H1 (cell line): ENCODE results near the gene TECPR2. TPM values are rescaled to one million over a fixed set of nuclear protein-coding genes. Genes with fewer than 3 reads are reported as not detected.

Experiments used
- CTCF ChIA-PET: fragments of 300-600 bp; sonication (Branson Sonifier 250); formaldehyde crosslinking; loops from one replicate; lab custom pipeline; 2021; ENCODE audit not compliant: partially characterized antibody; lab: Charles Lee
- POLR2A ChIA-PET: fragments of 300-600 bp; sonication (Branson Sonifier 250); formaldehyde crosslinking; loops from one replicate; lab custom pipeline; 2021; ENCODE audit warnings: inconsistent platforms; ENCODE audit not compliant: partially characterized antibody; lab: Charles Lee
- DNase-seq, 2 experiments: peaks; one replicate each; pipeline versions ENCODE4 v3.0.0 to v3.0.0-alpha.2; 2010 to 2022; ENCODE audit warnings: low spot score in 2 of 2, low read depth in 1 of 2, mixed read lengths in 1 of 2
- FAIRE-seq: peaks from 2 replicates; lab custom pipeline; 2011; peaks lifted over from hg19 to GRCh38; lab: Jason Lieb, UNC
- H2AFZ ChIP-seq: 2 replicates; pipeline ENCODE4 v1.8.1; 2012; ENCODE audit warnings: low read length, inconsistent platforms
- H2AK5ac ChIP-seq: 2 replicates; pipeline ENCODE4 v1.6.1; 2013; ENCODE audit warnings: low read depth, low read length
- H2BK120ac ChIP-seq: replicated peaks from 2 replicates; pipeline ENCODE3; 2013; ENCODE audit warnings: low read depth, low read length, inconsistent platforms
- H2BK12ac ChIP-seq: 2 replicates; pipeline ENCODE4 v1.6.1; 2013; ENCODE audit warnings: low read depth, low read length
- H2BK15ac ChIP-seq: 2 replicates; pipeline ENCODE4 v1.6.1; 2013; ENCODE audit warnings: low read length
- H2BK20ac ChIP-seq: 2 replicates; pipeline ENCODE4 v1.6.1; 2013; ENCODE audit warnings: low read length
- H2BK5ac ChIP-seq: 2 replicates; pipeline ENCODE4 v1.6.1; 2013; ENCODE audit warnings: low read depth, low read length
- H3K14ac ChIP-seq: 2 replicates; pipeline ENCODE4 v1.6.1; 2013; ENCODE audit warnings: inconsistent platforms; ENCODE audit not compliant: insufficient read length
- H3K18ac ChIP-seq: 2 replicates; pipeline ENCODE4 v1.6.1; 2013; ENCODE audit warnings: low read length; ENCODE audit errors: extremely low read depth
- H3K23ac ChIP-seq: 2 replicates; pipeline ENCODE4 v1.6.1; 2013; ENCODE audit warnings: inconsistent platforms; ENCODE audit not compliant: insufficient read length
- H3K23me2 ChIP-seq: 2 replicates; pipeline ENCODE4 v1.6.1; 2013; ENCODE audit warnings: low read depth, low read length
- H3K27ac ChIP-seq: 2 replicates; pipeline ENCODE4 v1.6.1; 2011; ENCODE audit warnings: low read depth, low read length, inconsistent platforms
- H3K27me3 ChIP-seq, 4 experiments: replicated peaks in 1 of 4; 1 replicate in 1 of 4; 2 replicates in 3 of 4; pipeline versions ENCODE4 v1.6.1 to v1.8.1; 2011 to 2013; ENCODE audit warnings: low read length in 3 of 4, mild to moderate bottlenecking in 3 of 4, inconsistent platforms in 2 of 4, mixed read lengths in 2 of 4, moderate library complexity in 1 of 4; ENCODE audit not compliant: control insufficient read depth in 3 of 4, insufficient read depth in 3 of 4; ENCODE audit errors: extremely low read depth in 1 of 4
- H3K36me3 ChIP-seq, 4 experiments: 2 replicates each; pipeline versions ENCODE4 v1.6.1 to v1.8.1; 2011 to 2013; ENCODE audit warnings: mild to moderate bottlenecking in 4 of 4, low read length in 3 of 4, moderate library complexity in 2 of 4, control low read depth in 1 of 4, inconsistent platforms in 1 of 4; ENCODE audit not compliant: insufficient read depth in 4 of 4, control insufficient read depth in 2 of 4
- H3K4ac ChIP-seq: replicated peaks from 2 replicates; pipeline ENCODE3; 2013; ENCODE audit warnings: low read length, low read depth, mixed read lengths, inconsistent platforms; ENCODE audit not compliant: insufficient read length
- H3K4me1 ChIP-seq, 4 experiments: replicated peaks in 1 of 4; 1 replicate in 1 of 4; 2 replicates in 3 of 4; pipeline versions ENCODE4 v1.6.1 to v1.8.1; 2011 to 2013; ENCODE audit warnings: low read length in 3 of 4, inconsistent platforms in 2 of 4, mixed read lengths in 1 of 4; ENCODE audit not compliant: insufficient read depth in 4 of 4, control insufficient read depth in 3 of 4
- H3K4me2 ChIP-seq, 2 experiments: 2 replicates each; pipeline versions ENCODE4 v1.6.1 to v1.8.1; 2011 to 2013; ENCODE audit warnings: low read depth in 2 of 2, low read length in 2 of 2, control low read depth in 1 of 2, inconsistent platforms in 1 of 2, mild to moderate bottlenecking in 1 of 2; ENCODE audit not compliant: insufficient read depth in 1 of 2
- H3K4me3 ChIP-seq, 4 experiments: fragments of 200-600, 300-600 bp in 1 of 4; sonication (generic), shearing (Covaris generic), sonication (Bioruptor Twin) in 1 of 4; 2 replicates each; pipeline versions ENCODE4 v1.5.1 to v1.8.1; 2011 to 2016; ENCODE audit warnings: low read length in 4 of 4, low read depth in 3 of 4, control low read depth in 2 of 4, inconsistent platforms in 2 of 4, mild to moderate bottlenecking in 2 of 4, mixed read lengths in 1 of 4, moderate library complexity in 1 of 4; ENCODE audit not compliant: insufficient read depth in 2 of 4; ENCODE audit errors: extremely low read depth in 1 of 4
- H3K56ac ChIP-seq: replicated peaks from 2 replicates; pipeline ENCODE3; 2013; ENCODE audit warnings: low read depth, mild to moderate bottlenecking, mixed read lengths, low read length, inconsistent platforms; ENCODE audit not compliant: insufficient read length
- H3K79me1 ChIP-seq: 2 replicates; pipeline ENCODE4 v1.6.1; 2013; ENCODE audit warnings: low read depth, low read length, control low read depth
- H3K79me2 ChIP-seq, 2 experiments: 2 replicates each; pipeline versions ENCODE4 v1.6.1 to v1.8.1; 2012 to 2013; ENCODE audit warnings: low read length in 2 of 2, mild to moderate bottlenecking in 2 of 2, inconsistent platforms in 1 of 2; ENCODE audit not compliant: insufficient read depth in 2 of 2, control insufficient read depth in 1 of 2
- H3K9ac ChIP-seq, 4 experiments: replicated peaks in 1 of 4; 1 replicate in 1 of 4; 2 replicates in 3 of 4; pipeline versions ENCODE4 v1.6.1 to v1.8.1; 2011 to 2013; ENCODE audit warnings: low read depth in 3 of 4, low read length in 3 of 4, control low read depth in 2 of 4, mild to moderate bottlenecking in 2 of 4, moderate library complexity in 2 of 4, inconsistent platforms in 1 of 4; ENCODE audit errors: extremely low read depth in 1 of 4
- H3K9me3 ChIP-seq, 2 experiments: 2 replicates each; pipeline versions ENCODE4 v1.6.1 to v1.8.1; 2012 to 2013; ENCODE audit warnings: mild to moderate bottlenecking in 2 of 2, moderate library complexity in 2 of 2, control low read depth in 1 of 2, inconsistent platforms in 1 of 2, low read depth in 1 of 2, low read length in 1 of 2, mixed read lengths in 1 of 2; ENCODE audit not compliant: insufficient read depth in 2 of 2
- H4K20me1 ChIP-seq, 2 experiments: replicated peaks in 1 of 2; 2 replicates each; pipeline versions ENCODE3 to v1.8.1; 2011 to 2013; ENCODE audit warnings: inconsistent platforms in 2 of 2, low read length in 2 of 2, mild to moderate bottlenecking in 1 of 2; ENCODE audit not compliant: insufficient read depth in 2 of 2, control insufficient read depth in 1 of 2
- H4K5ac ChIP-seq: 2 replicates; pipeline ENCODE4 v1.6.1; 2013; ENCODE audit warnings: low read length, low read depth, mixed read lengths, inconsistent platforms; ENCODE audit not compliant: insufficient read length
- H4K8ac ChIP-seq: 2 replicates; pipeline ENCODE4 v1.8.0; 2013; ENCODE audit warnings: mild to moderate bottlenecking, moderate library complexity, low read length, inconsistent platforms; ENCODE audit not compliant: insufficient read depth; ENCODE audit errors: extremely low read depth
- H4K91ac ChIP-seq: replicated peaks from 2 replicates; pipeline ENCODE3; 2013; ENCODE audit warnings: low read length, mixed read lengths, inconsistent platforms; ENCODE audit not compliant: insufficient read length
- CTCF ChIP-seq, 3 experiments: IDR thresholded peaks; 1 replicate in 2 of 3; 2 replicates in 1 of 3; pipeline versions ENCODE4 v1.5.1 to v1.6.1; 2011; ENCODE audit warnings: low read length in 3 of 3, mild to moderate bottlenecking in 3 of 3, inconsistent platforms in 2 of 3, low read depth in 1 of 3, moderate library complexity in 1 of 3; ENCODE audit not compliant: insufficient read depth in 1 of 3; ENCODE audit errors: control extremely low read depth in 1 of 3
- EGR1 ChIP-seq: IDR thresholded peaks from 2 replicates; pipeline ENCODE4 v1.6.1; 2011; ENCODE audit warnings: low read depth, low read length, borderline replicate concordance
- POLR2AphosphoS5 ChIP-seq: IDR thresholded peaks from 2 replicates; pipeline ENCODE4 v1.6.1; 2011; ENCODE audit warnings: low read depth, low read length
- RAD21 ChIP-seq, 2 experiments: IDR thresholded peaks in 1 of 2; conservative IDR thresholded peaks in 1 of 2; 2 replicates each; pipeline ENCODE4 v1.6.1; 2011; ENCODE audit warnings: low read depth in 2 of 2, low read length in 2 of 2, improper control_type of control experiment in 1 of 2, inconsistent platforms in 1 of 2, mild to moderate bottlenecking in 1 of 2, moderate library complexity in 1 of 2
- TAF1 ChIP-seq: IDR thresholded peaks from 2 replicates; pipeline ENCODE4 v1.6.1; 2011; ENCODE audit warnings: mild to moderate bottlenecking, low read depth, low read length
- TCF12 ChIP-seq: IDR thresholded peaks from 2 replicates; pipeline ENCODE4 v1.6.1; 2011; ENCODE audit warnings: low read depth, mild to moderate bottlenecking, low read length
- TEAD4 ChIP-seq: IDR thresholded peaks from 2 replicates; pipeline ENCODE4 v1.6.1; 2012; ENCODE audit warnings: low read depth, low read length, inconsistent platforms, mixed read lengths
- YY1 ChIP-seq: IDR thresholded peaks from 2 replicates; pipeline ENCODE4 v1.6.1; 2011; ENCODE audit warnings: low read depth, mild to moderate bottlenecking, low read length
- WGBS, 2 experiments: shearing (Covaris generic) in 1 of 2; methylation state at CpG; one replicate each; pipeline versions ENCODE4 v1.1.6 to v1.1.7; 2013 to 2015; ENCODE audit warnings: low lambda C conversion rate in 2 of 2, mixed read lengths in 2 of 2, inconsistent platforms in 1 of 2, low coverage in 1 of 2, missing lambda C conversion rate in 1 of 2; ENCODE audit not compliant: insufficient replicate concordance in 2 of 2, insufficient coverage in 1 of 2, insufficient read length in 1 of 2; ENCODE audit errors: extremely low coverage in 1 of 2, missing lambda C conversion rate in 1 of 2; 5-methylcytosine and 5-hydroxymethylcytosine counted together
- polyA plus RNA-seq, 7 experiments: library from polyadenylated mRNA; depleted of rRNA in 3 of 7; stranded (reverse) in 5 of 7; unstranded in 2 of 7; fragments of >200 nt in 5 of 7; fragments of 200-250 nt in 2 of 7; gene quantifications; 1 replicate in 5 of 7; 2 replicates in 1 of 7; 4 replicates in 1 of 7; pipeline versions ENCODE4 v1.2.1 to v1.2.3, GENCODE V29; 2011 to 2013; ENCODE audit warnings: missing spikeins in 2 of 7, mixed read lengths in 2 of 7
- total RNA-seq: library from RNA; stranded (reverse); fragmentation: NEBNext Ultra II Directional; extraction: Animal tissue kit (Norgen Biotek cat#: 25700); gene quantifications from 2 replicates; pipeline ENCODE4 v1.2.1, GENCODE V29; 2021

Gene TECPR2
- total and polyA plus RNA-seq, 2 of the 8 experiments (the other 6 are each of a cell fraction or from before 2014, with no cell fraction given): 6.8 to 19.4 TPM

GRCh38 chr14:102317564-102318248 is 45.0 kb upstream of the TECPR2 start:
- peak overlapping the region in 3 of 4 experiments; percentile 59 to 68 (median 62); a peak in 5 of 7 replicates for H3K9ac ChIP-seq
- ChIA-PET POLR2A (interaction anchor here (0.5 to 2.7 kb wide), 7 partner anchors 10 to 254 kb away, joined by 3 to 14 read pairs (median 3); partner anchors contain the start of gene MOK), CTCF (interaction anchor here (0.9 to 6.8 kb wide), 9 partner anchors 9 to 221 kb away, joined by 3 to 44 read pairs (median 6); no protein-coding TSS in a partner anchor)
- peak overlapping the region; percentile 81; the same call in 1 of the 2 replicates for H2BK15ac ChIP-seq
- peak overlapping the region; percentile 13; the same call in 1 of the 2 replicates for H3K27ac ChIP-seq
- peak overlapping the region; percentile 70 to 83 for H3K4me2 ChIP-seq
- H4K5ac ChIP-seq: peak overlapping the region; percentile 45
- no peaks in the 10 kb centered on the region for H4K20me1 ChIP-seq
- H4K8ac ChIP-seq: no peak overlapping the region
- H4K91ac ChIP-seq: peak overlapping the region; percentile 62
- TF ChIP-seq RAD21 (IDR thresholded peaks at IDR 0.05 in 1 of 2, conservative IDR thresholded peaks at IDR 0.05 in 1 of 2; ENCODE audit: low read depth in 2 of 2, low read length in 2 of 2) (peak; percentile 25 to 34; a peak in 3 of 4 replicates), YY1 (peak; percentile 97), TAF1 (0 out of 2 replicates have a peak, but pooled peaks have one; percentile 10), TEAD4 (0 out of 2 replicates have a peak, but pooled peaks have one; percentile 20), EGR1 (no peak), POLR2AphosphoS5 (no peak), TCF12 (0 out of 2 replicates have a peak, but pooled peaks have one; percentile 21), CTCF (IDR thresholded peaks at IDR 0.05; ENCODE audit: control extremely low read depth in 1 of 3, insufficient read depth in 1 of 3, low read depth in 1 of 3, low read length in 3 of 3) (peak in 1 of 3 experiments; percentile 11; a peak in 1 of 4 replicates)
- H3K9me3 ChIP-seq: no peaks in the 10 kb centered on the region
- H3K79me1 ChIP-seq: no peaks in the 10 kb centered on the region; the same call in 1 of the 2 replicates
- H2BK120ac ChIP-seq: no peak overlapping the region
- H3K14ac ChIP-seq: no peak overlapping the region
- WGBS, 2 experiments: 63% methylated on average over 12 of the region's 12 CpGs; no CpG with 5 or more reads in 1 of the 2 experiments
- H2BK5ac ChIP-seq: peak overlapping the region; percentile 93
- H3K79me2 ChIP-seq: no peaks in the 10 kb centered on the region; a peak in 1 of 4 replicates
- no peaks in the 10 kb centered on the region for H3K36me3 ChIP-seq
- H2BK20ac ChIP-seq: 0 out of 2 replicates have a peak overlapping the region, but pooled peaks have one; percentile 61
- peak overlapping the region; percentile 95 for H3K18ac ChIP-seq
- peak overlapping the region; percentile 73 to 89 (median 78) for H3K4me3 ChIP-seq
- H3K4ac ChIP-seq: peak overlapping the region; percentile 19
- DNase-seq (no peak), FAIRE-seq (no peak)
- H3K23ac ChIP-seq: no peak overlapping the region
- H3K23me2 ChIP-seq: peaks cover 19% of the 10 kb centered on the region
- H2BK12ac ChIP-seq: peak overlapping the region; percentile 87; the same call in 1 of the 2 replicates
- no peak overlapping the region for H3K56ac ChIP-seq
- no peak overlapping the region; the same call in 1 of the 2 replicates for H2AK5ac ChIP-seq
- H3K4me1 ChIP-seq: peaks cover 1 to 9% (median 4%) of the 10 kb centered on the region in 4 experiments; a peak in 5 of 7 replicates
- peaks cover 0 to 14% (median 12%) of the 10 kb centered on the region in 4 experiments; a peak in 5 of 7 replicates for H3K27me3 ChIP-seq
- H2AFZ ChIP-seq: peak overlapping the region; percentile 84
